Tibial nerve (tissue), 4 donors: ENCODE measurements around the gene EYA4.

ENCODE experiments used
- EP300 ChIP-seq, 2 donors: sonication (generic); formaldehyde crosslinking; IDR thresholded peaks; one replicate each; pipeline ENCODE4 v1.6.1; 2017; ENCODE audit warnings: antibody characterized with exemption in 2 of 2, mild to moderate bottlenecking in 1 of 2
- POLR2A ChIP-seq, 2 donors: fragments of 450-650 bp; IDR thresholded peaks; one replicate each; pipeline ENCODE4 v1.6.1; 2017; ENCODE audit warnings: antibody characterized with exemption in 2 of 2, mild to moderate bottlenecking in 2 of 2, moderate library complexity in 2 of 2
- TF ChIP-seq, protein P1 (sequence below), 5 experiments: fragments of 200-600 bp in 3 of 5; fragments of 450-650 bp in 2 of 5; sonication (generic) in 3 of 5; IDR thresholded peaks; one replicate each; pipeline ENCODE4 v1.5.1; 2016 to 2019; ENCODE audit warnings: antibody characterized with exemption in 5 of 5, mild to moderate bottlenecking in 3 of 5, moderate library complexity in 2 of 5

DNA sequence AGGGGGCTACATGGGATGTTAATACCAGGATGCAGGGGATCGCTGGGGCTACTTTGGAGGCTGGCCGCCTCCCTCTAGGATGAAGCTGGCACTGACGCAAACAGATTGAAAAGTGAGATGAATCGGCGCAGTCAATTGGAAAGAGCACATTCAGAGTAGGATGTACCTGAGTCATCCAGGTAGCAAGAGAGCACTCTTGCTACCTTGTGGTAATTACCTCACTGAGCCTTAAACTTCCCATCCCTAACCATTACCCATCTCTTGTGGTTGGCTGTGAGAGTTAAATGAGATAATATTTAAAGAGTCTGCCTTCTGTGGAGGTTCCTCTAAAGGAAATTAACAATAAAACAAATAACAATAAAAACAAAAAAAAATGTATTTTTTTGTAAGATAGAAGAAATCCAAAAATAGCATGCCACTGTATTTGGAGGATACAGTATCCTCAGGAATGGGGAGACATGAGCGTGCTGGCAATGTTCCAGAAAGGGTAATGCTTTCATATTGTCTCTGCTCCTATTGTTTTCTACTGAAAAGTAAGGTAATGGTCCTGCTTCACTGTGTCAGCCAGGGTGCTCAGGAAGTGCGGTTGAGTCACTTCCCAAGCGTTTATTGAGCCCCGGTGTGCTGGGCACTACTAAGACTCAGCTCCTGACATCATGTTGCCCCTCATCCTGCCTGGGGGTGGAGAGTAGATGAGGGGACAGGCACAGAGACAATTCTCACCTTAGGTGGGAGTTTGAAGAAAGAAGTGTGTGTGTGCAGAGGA, 301.1 kb downstream of the EYA4 start:
- no peak for TF ChIP-seq POLR2A (IDR thresholded peaks at IDR 0.05)
- TF ChIP-seq, protein P1, sequence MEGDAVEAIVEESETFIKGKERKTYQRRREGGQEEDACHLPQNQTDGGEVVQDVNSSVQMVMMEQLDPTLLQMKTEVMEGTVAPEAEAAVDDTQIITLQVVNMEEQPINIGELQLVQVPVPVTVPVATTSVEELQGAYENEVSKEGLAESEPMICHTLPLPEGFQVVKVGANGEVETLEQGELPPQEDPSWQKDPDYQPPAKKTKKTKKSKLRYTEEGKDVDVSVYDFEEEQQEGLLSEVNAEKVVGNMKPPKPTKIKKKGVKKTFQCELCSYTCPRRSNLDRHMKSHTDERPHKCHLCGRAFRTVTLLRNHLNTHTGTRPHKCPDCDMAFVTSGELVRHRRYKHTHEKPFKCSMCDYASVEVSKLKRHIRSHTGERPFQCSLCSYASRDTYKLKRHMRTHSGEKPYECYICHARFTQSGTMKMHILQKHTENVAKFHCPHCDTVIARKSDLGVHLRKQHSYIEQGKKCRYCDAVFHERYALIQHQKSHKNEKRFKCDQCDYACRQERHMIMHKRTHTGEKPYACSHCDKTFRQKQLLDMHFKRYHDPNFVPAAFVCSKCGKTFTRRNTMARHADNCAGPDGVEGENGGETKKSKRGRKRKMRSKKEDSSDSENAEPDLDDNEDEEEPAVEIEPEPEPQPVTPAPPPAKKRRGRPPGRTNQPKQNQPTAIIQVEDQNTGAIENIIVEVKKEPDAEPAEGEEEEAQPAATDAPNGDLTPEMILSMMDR (IDR thresholded peaks at IDR 0.05): no peak
- no peak for TF ChIP-seq EP300 (IDR thresholded peaks at IDR 0.05)
